Prostate gland (tissue), 2 donors: Measurements from ENCODE around the gene DOK4.

Experiments
- CTCF ChIP-seq, 4 experiments: fragments of 200-600 bp in 2 of 4; fragments of 450-650 bp in 2 of 4; sonication (generic) in 2 of 4; IDR thresholded peaks; 1 replicate in 3 of 4; 2 replicates in 1 of 4; pipeline ENCODE4 v1.5.1; 2016 to 2019; ENCODE audit warnings: antibody characterized with exemption in 4 of 4, mild to moderate bottlenecking in 2 of 4, moderate library complexity in 2 of 4
- POLR2A ChIP-seq: fragments of 450-650 bp; IDR thresholded peaks from one replicate; pipeline ENCODE4 v1.6.1; 2016; ENCODE audit warnings: antibody characterized with exemption, mild to moderate bottlenecking

DNA sequence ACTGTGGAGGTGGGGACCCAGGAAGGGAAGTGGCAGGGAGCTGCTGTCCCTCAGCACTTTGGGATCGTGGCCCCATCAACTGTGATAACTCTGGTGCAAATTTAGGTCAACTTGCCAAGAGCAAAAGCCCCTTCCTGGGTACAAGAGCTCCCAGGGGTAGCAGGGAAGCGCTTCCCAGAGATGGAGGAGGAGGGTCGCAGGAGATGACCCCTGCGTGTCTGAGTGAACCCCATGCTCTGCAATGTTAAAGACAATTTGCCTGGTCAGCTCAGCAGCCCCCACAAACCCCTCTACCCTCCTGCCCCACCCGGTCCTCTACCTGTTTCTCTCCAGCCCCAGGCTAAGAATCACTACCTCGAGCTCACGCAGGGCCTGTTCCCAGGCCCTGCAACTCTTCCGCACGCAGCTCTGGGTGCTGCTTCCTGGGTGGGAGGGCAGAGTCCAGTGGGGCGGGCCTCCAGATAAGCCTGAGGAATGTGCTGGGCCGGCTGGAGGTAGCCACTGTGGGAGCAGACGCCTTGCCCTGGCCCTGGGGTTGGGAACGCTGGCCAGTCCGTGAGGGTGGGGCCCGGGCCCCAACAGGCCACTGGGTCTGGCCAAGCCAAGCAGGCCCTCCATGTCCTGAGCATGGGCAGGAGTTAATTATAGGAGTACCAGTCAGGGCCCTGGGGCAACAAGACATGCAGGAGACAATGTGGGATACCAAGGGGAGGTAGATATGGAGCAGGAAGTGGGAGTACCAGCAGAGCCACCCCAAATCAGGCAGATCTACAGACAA, 6.1 kb downstream of the DOK4 start:
- TF ChIP-seq CTCF (IDR thresholded peaks at IDR 0.05), result no peak
- no peak for TF ChIP-seq POLR2A
